ENCODE measurements around the gene FYTTD1.

The FYTTD1 gene

GRCh38 chr3:197782230-197782629, 32.5 kb downstream of the FYTTD1 start:
- Histone ChIP-seq H3K27me3 (ENCODE audit: control insufficient read depth, insufficient read depth, low read length) (no peaks in the 10 kb centered on the region), H3K9me3 (ENCODE audit: control insufficient read depth, low read length) (no peaks in the 10 kb centered on the region), H3K9ac (ENCODE audit: low read length) (no peak overlapping the region), H3K36me3 (ENCODE audit: control insufficient read depth, insufficient read depth, low read length) (peaks cover 14% of the 10 kb centered on the region), H3K4me3 (ENCODE audit: low read length) (no peak overlapping the region), H3K4me1 (ENCODE audit: control insufficient read depth, insufficient read depth, low read length) (no peaks in the 10 kb centered on the region)

- H3K9me3 ChIP-seq (ENCODE audit: control insufficient read depth, low read length): no peaks in the 10 kb centered on the region
- peaks cover 14% of the 10 kb centered on the region for H3K36me3 ChIP-seq (ENCODE audit: control insufficient read depth, insufficient read depth, low read length)
- H3K9ac ChIP-seq (ENCODE audit: low read length): no peak overlapping the region
- no peak overlapping the region for H3K4me3 ChIP-seq (ENCODE audit: low read length)
- no peaks in the 10 kb centered on the region for H3K27me3 ChIP-seq (ENCODE audit: control insufficient read depth, insufficient read depth, low read length)
- H3K4me1 ChIP-seq (ENCODE audit: control insufficient read depth, insufficient read depth, low read length): no peaks in the 10 kb centered on the region
Observed at GRCh38 chr3:197784019-197784585, 34.4 kb downstream of the FYTTD1 start.

GRCh38 chr3:197787412-197787811, 37.7 kb downstream of the FYTTD1 start:
- Histone ChIP-seq H3K4me1 (ENCODE audit: control insufficient read depth, insufficient read depth, low read length) (no peaks in the 10 kb centered on the region), H3K9me3 (ENCODE audit: control insufficient read depth, low read length) (no peaks in the 10 kb centered on the region), H3K36me3 (ENCODE audit: control insufficient read depth, insufficient read depth, low read length) (peaks cover 1% of the 10 kb centered on the region), H3K9ac (ENCODE audit: low read length) (no peak overlapping the region), H3K4me3 (ENCODE audit: low read length) (no peak overlapping the region), H3K27me3 (ENCODE audit: control insufficient read depth, insufficient read depth, low read length) (no peaks in the 10 kb centered on the region)

- no peaks in the 10 kb centered on the region for H3K36me3 ChIP-seq (ENCODE audit: control insufficient read depth, insufficient read depth, low read length)
- H3K9ac ChIP-seq (ENCODE audit: low read length): no peak overlapping the region
- H3K4me1 ChIP-seq (ENCODE audit: control insufficient read depth, insufficient read depth, low read length): peaks cover 7% of the 10 kb centered on the region
- no peaks in the 10 kb centered on the region for H3K27me3 ChIP-seq (ENCODE audit: control insufficient read depth, insufficient read depth, low read length)
- H3K9me3 ChIP-seq (ENCODE audit: control insufficient read depth, low read length): no peaks in the 10 kb centered on the region
- H3K4me3 ChIP-seq (ENCODE audit: low read length): no peak overlapping the region
Observed at GRCh38 chr3:197789309-197789708, 39.6 kb downstream of the FYTTD1 start.

- H3K36me3 ChIP-seq (ENCODE audit: control insufficient read depth, insufficient read depth, low read length): no peaks in the 10 kb centered on the region
- no peak overlapping the region for H3K4me3 ChIP-seq (ENCODE audit: low read length)
- no peaks in the 10 kb centered on the region for H3K9me3 ChIP-seq (ENCODE audit: control insufficient read depth, low read length)
- H3K9ac ChIP-seq (ENCODE audit: low read length): no peak overlapping the region
- H3K4me1 ChIP-seq (ENCODE audit: control insufficient read depth, insufficient read depth, low read length): peaks cover 7% of the 10 kb centered on the region
- H3K27me3 ChIP-seq (ENCODE audit: control insufficient read depth, insufficient read depth, low read length): no peaks in the 10 kb centered on the region
Observed at GRCh38 chr3:197790033-197790432, 40.4 kb downstream of the FYTTD1 start.

- H3K27me3 ChIP-seq (ENCODE audit: control insufficient read depth, insufficient read depth, low read length): no peaks in the 10 kb centered on the region
- H3K9ac ChIP-seq (ENCODE audit: low read length): peak within 1 kb of the TSS; percentile 94
- H3K36me3 ChIP-seq (ENCODE audit: control insufficient read depth, insufficient read depth, low read length): no peaks in the 10 kb centered on the region
- peaks cover 7% of the 10 kb centered on the region for H3K4me1 ChIP-seq (ENCODE audit: control insufficient read depth, insufficient read depth, low read length)
- no peaks in the 10 kb centered on the region for H3K9me3 ChIP-seq (ENCODE audit: control insufficient read depth, low read length)
- peak within 1 kb of the TSS; percentile 94 for H3K4me3 ChIP-seq (ENCODE audit: low read length)
Observed at GRCh38 chr3:197791113-197791891, 41.6 kb downstream of the FYTTD1 start, which contains the start of gene LRCH3. Gene LRCH3 (plus strand): TSS chr3:197791254. CDS start chr3:197791279, 25 bp downstream.

- H3K4me1 ChIP-seq (ENCODE audit: control insufficient read depth, insufficient read depth, low read length): peaks cover 7% of the 10 kb centered on the region
- no peaks in the 10 kb centered on the region for H3K27me3 ChIP-seq (ENCODE audit: control insufficient read depth, insufficient read depth, low read length)
- peak overlapping the region; percentile 94 for H3K4me3 ChIP-seq (ENCODE audit: low read length)
Observed at GRCh38 chr3:197791892-197792647, 42.4 kb downstream of the FYTTD1 start.

GRCh38 chr3:197793247-197793646, 43.6 kb downstream of the FYTTD1 start:
- H3K36me3 ChIP-seq (ENCODE audit: control insufficient read depth, insufficient read depth, low read length): no peaks in the 10 kb centered on the region
- peaks cover 7% of the 10 kb centered on the region for H3K4me1 ChIP-seq (ENCODE audit: control insufficient read depth, insufficient read depth, low read length)
- no peak overlapping the region for H3K4me3 ChIP-seq (ENCODE audit: low read length)
- H3K9me3 ChIP-seq (ENCODE audit: control insufficient read depth, low read length): no peaks in the 10 kb centered on the region
- no peaks in the 10 kb centered on the region for H3K27me3 ChIP-seq (ENCODE audit: control insufficient read depth, insufficient read depth, low read length)
- H3K9ac ChIP-seq (ENCODE audit: low read length): no peak overlapping the region

More at GRCh38 chr3:197791892-197792647, 42.4 kb downstream of the FYTTD1 start:
- Histone ChIP-seq H3K9me3 (ENCODE audit: control insufficient read depth, low read length) (no peaks in the 10 kb centered on the region), H3K36me3 (ENCODE audit: control insufficient read depth, insufficient read depth, low read length) (no peaks in the 10 kb centered on the region), H3K9ac (ENCODE audit: low read length) (peak overlapping the region; percentile 94)

GRCh38 chr3:197794115-197794514, 44.4 kb downstream of the FYTTD1 start:
- H3K9me3 ChIP-seq (ENCODE audit: control insufficient read depth, low read length): no peaks in the 10 kb centered on the region
- H3K4me3 ChIP-seq (ENCODE audit: low read length): no peak overlapping the region
- H3K9ac ChIP-seq (ENCODE audit: low read length): no peak overlapping the region
- peaks cover 7% of the 10 kb centered on the region for H3K4me1 ChIP-seq (ENCODE audit: control insufficient read depth, insufficient read depth, low read length)
- H3K36me3 ChIP-seq (ENCODE audit: control insufficient read depth, insufficient read depth, low read length): no peaks in the 10 kb centered on the region
- no peaks in the 10 kb centered on the region for H3K27me3 ChIP-seq (ENCODE audit: control insufficient read depth, insufficient read depth, low read length)

- Histone ChIP-seq H3K36me3 (ENCODE audit: control insufficient read depth, insufficient read depth, low read length) (no peaks in the 10 kb centered on the region), H3K4me3 (ENCODE audit: low read length) (no peak overlapping the region), H3K9me3 (ENCODE audit: control insufficient read depth, low read length) (no peaks in the 10 kb centered on the region), H3K27me3 (ENCODE audit: control insufficient read depth, insufficient read depth, low read length) (no peaks in the 10 kb centered on the region), H3K4me1 (ENCODE audit: control insufficient read depth, insufficient read depth, low read length) (peaks cover 7% of the 10 kb centered on the region), H3K9ac (ENCODE audit: low read length) (no peak overlapping the region)
Observed at GRCh38 chr3:197795200-197795599, 45.5 kb downstream of the FYTTD1 start.

GRCh38 chr3:197796087-197796486, 46.4 kb downstream of the FYTTD1 start:
- Histone ChIP-seq H3K36me3 (ENCODE audit: control insufficient read depth, insufficient read depth, low read length) (no peaks in the 10 kb centered on the region), H3K9me3 (ENCODE audit: control insufficient read depth, low read length) (no peaks in the 10 kb centered on the region), H3K27me3 (ENCODE audit: control insufficient read depth, insufficient read depth, low read length) (no peaks in the 10 kb centered on the region), H3K4me3 (ENCODE audit: low read length) (no peak overlapping the region), H3K4me1 (ENCODE audit: control insufficient read depth, insufficient read depth, low read length) (peaks cover 7% of the 10 kb centered on the region), H3K9ac (ENCODE audit: low read length) (no peak overlapping the region)

- no peak overlapping the region for H3K9ac ChIP-seq (ENCODE audit: low read length)
- H3K4me3 ChIP-seq (ENCODE audit: low read length): no peak overlapping the region
- H3K27me3 ChIP-seq (ENCODE audit: control insufficient read depth, insufficient read depth, low read length): no peaks in the 10 kb centered on the region
- no peaks in the 10 kb centered on the region for H3K36me3 ChIP-seq (ENCODE audit: control insufficient read depth, insufficient read depth, low read length)
- no peaks in the 10 kb centered on the region for H3K4me1 ChIP-seq (ENCODE audit: control insufficient read depth, insufficient read depth, low read length)
- H3K9me3 ChIP-seq (ENCODE audit: control insufficient read depth, low read length): no peaks in the 10 kb centered on the region
Observed at GRCh38 chr3:197798863-197799262, 49.2 kb downstream of the FYTTD1 start.
